NOMO-1 (cell line): Measurements from ENCODE around the gene CRACR2A.

Experiments
- DNase-seq, 2 experiments: peaks; one replicate each; lab custom pipeline; 2025; ENCODE audit not compliant: unreplicated experiment in 2 of 2; lab: John Stamatoyannopoulos, UW

Gene CRACR2A

DNA sequence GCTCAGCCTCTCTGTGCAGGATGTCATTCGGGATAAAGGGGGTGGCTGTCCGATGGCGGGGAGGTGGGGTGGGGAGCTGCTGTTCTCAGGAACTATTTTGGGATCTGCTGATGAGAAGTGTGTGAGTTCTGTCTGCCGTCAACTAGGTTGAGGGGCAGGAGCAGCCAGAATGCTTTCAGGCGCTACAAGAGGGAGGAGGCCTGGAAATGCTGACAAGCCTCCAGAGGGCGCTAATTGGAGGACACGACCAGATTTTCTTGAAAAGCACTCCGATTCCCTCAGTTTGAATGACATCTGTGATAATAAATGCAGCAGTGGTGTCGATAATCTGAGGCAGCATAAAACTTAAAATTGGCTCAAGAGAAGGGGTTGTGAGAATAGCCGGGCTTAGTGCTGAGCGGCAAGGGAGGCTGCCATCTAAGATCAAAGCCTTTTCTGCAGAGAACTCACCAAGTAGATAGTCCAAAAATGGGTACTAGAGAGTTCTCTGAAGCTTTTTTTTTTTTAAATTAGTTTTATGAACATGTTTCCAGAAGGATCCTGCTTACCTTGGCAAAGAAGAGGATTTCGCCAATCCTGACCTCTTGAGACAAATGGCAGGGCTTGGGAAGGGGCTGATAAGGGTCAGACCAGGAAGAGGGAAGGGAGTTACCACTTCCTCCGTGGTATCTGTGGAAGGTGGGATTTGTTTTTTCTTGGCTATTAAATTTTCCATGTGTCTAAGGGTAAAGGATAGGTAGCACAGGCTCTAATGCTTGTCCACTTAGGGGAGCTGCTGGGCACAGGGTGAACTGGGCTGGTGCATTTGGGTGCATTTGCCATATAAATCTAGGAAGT lies 94.4 kb downstream of the CRACR2A start:
- DNase-seq = no peak

GRCh38 chr12:3656946-3657622 lies 95.8 kb downstream of the CRACR2A start:
- no peak for DNase-seq

- no peak for DNase-seq
These were observed 97.5 kb downstream of the CRACR2A start for GRCh38 chr12:3655328-3655900.

GRCh38 chr12:3651585-3652424 lies 101.1 kb downstream of the CRACR2A start:
- no peak for DNase-seq

DNA sequence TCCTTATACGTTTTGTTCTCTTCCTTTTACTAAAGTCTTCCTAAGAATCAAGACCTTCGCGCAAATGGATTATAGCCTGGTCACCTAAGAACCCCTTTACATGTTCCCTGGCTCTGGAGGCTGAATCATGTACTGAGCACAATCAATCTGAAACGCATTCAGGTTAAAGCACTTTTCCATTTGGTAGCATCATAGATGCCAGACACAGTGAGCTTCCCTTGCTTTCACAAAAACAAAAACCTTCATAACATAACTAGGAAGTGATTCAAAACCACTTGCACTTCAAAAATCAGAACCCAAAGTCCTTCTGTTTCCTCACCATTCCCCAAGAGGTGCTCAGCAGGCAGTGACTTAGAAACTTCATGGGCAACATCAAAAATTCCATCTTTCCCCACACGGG lies 105.4 kb downstream of the CRACR2A start:
- DNase-seq = no peak

DNA sequence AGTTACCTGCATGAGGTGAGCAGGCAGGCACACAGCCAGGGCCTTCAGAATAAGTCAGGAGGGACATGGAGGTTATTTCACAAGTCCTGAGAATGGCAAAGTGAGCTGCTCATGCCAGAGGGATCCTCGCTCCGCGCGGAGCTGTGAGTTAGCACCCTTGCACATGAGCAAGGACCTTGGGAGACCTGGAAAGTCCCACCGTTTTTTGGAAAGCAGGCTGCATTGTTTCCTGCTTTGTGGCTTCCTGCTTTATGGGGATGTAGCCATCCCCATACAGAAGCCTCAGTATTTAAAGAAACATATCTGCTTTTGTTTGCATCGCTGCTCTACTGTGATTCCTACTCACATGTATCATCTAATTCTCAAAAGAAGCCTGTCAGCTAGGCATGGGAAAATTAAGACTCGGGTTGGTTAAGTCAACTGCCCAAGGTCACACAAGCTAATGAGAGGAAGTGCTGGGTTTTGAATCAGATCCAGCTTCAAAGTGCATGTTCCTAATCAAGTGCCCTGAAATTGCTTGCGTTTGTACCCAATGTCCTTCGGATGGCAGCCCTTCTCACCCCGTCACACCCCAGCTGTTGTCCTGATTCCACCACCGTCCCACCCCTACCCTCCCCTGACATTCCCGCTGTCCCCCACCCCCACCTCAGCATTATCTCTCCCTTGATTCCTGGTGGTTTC lies 106.2 kb downstream of the CRACR2A start:
- no peak for DNase-seq

- DNase-seq = no peak
These were observed 107.8 kb downstream of the CRACR2A start for GRCh38 chr12:3645091-3645490.

- DNase-seq = no peak
These were observed 108.8 kb downstream of the CRACR2A start for GRCh38 chr12:3644104-3644503.

DNA sequence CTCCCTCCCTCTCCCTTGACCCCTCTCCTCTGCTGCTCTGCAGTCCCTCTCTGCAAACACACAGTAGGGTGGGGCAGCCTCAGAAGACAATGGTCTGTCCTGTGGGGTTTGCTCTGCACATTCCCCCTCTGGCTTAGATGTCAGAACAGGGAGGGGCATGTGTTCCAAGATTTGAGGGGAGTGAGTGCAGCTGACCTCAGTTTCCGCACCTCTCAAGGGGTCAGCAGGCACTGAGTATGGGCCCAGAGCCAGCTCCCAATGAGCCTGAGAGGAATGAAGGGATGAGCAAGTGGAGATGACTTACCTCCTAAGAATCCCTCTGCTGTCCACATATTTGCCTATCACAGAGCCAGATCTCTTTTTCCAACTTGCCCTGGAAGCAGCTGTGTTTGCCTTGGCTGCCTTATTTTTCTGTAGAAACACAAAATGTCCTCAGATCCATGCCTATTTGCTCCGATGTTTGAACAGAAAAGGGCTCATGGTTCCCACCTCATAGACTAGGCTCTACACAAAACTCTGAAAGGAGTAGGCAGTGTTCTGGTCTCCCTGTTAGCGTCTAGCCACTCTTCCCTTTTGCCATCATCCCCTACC lies 111.4 kb downstream of the CRACR2A start:
- DNase-seq = no peak

- no peak for DNase-seq
These were observed 116.6 kb downstream of the CRACR2A start for GRCh38 chr12:3636328-3636727.

DNA sequence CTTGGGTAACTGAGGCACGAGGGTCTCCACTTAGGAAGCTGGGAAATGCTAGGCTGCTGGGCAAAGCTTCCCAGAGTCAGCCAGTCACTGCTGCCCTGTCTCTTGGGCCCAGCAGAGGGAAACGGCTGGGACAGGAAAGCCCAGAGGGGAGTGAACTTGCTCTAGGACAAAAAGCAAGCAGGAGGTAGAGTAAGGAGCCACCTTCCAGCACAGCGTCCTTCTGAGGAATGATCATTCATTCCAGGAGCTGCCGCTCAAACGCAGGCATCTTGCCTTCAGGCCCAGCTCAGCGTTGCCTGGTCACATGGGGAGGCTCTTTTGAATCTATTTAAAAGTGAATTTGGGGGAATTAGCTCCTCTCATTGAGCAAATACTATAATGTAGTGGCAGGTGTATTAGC lies 118.6 kb downstream of the CRACR2A start:
- no peak for DNase-seq

- no peak for DNase-seq
These were observed 119.5 kb downstream of the CRACR2A start for GRCh38 chr12:3633396-3633795.

GRCh38 chr12:3632754-3633153 lies 120.2 kb downstream of the CRACR2A start:
- no peak for DNase-seq

DNA sequence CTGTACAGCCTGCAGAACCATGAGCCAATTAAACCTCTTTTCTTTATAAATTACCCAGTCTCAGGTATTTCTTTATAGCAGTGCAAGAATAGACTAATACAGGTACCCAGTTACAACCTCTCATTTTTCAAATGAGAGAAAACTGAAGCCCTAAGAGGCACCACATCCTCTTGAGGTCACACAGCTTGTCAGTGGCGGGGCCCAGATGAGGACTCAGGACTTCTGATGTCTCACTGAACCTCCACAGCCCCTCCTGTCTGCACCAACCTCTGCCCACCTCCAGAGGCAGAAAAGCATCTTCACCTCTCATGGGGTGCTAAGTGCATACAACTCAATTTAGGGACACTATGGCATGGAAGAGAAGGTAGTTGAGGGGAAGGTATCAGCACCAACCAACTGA lies 120.7 kb downstream of the CRACR2A start:
- DNase-seq = no peak

DNA sequence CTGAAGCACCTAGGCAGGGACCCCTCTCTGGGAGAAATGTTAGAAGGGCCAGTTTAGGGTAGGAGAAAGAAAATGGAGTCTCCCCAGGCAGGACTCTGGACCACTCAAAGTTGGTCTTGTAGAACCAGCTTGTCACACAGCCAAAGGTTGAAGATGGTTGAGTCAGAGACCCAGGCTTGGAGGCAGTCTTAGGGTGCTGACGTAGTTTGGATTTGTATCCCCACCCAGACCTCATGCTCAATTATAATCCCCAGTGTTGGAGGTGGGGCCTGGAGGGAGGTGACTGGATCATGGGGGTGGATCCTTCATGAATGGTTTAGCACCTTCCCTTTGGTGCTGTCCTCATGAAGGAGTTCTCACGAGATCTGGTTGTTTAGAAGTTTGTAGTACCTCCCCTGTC lies 121.2 kb downstream of the CRACR2A start:
- no peak for DNase-seq

DNA sequence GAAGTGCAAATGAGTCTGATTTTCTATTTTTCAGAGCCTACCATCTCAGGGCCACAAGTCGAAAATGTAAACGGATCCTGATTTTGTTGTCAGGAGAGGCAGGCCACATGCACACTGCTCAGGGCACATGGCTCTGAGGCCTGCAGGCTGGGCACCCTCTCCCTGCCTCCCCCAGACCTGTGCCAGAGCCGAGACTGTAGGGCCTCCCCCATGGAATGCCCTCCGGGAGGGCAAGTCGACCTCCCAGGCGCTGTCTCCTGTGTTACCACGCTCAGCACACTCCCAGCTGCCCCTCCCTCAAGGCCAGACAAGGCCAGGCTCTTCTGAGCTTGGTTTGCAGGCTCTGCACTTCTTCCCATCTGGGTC lies 121.7 kb downstream of the CRACR2A start:
- DNase-seq = no peak

- no peak for DNase-seq
These were observed 122.2 kb downstream of the CRACR2A start for GRCh38 chr12:3630621-3631271.

GRCh38 chr12:3630111-3630510 lies 122.8 kb downstream of the CRACR2A start:
- DNase-seq = no peak

DNA sequence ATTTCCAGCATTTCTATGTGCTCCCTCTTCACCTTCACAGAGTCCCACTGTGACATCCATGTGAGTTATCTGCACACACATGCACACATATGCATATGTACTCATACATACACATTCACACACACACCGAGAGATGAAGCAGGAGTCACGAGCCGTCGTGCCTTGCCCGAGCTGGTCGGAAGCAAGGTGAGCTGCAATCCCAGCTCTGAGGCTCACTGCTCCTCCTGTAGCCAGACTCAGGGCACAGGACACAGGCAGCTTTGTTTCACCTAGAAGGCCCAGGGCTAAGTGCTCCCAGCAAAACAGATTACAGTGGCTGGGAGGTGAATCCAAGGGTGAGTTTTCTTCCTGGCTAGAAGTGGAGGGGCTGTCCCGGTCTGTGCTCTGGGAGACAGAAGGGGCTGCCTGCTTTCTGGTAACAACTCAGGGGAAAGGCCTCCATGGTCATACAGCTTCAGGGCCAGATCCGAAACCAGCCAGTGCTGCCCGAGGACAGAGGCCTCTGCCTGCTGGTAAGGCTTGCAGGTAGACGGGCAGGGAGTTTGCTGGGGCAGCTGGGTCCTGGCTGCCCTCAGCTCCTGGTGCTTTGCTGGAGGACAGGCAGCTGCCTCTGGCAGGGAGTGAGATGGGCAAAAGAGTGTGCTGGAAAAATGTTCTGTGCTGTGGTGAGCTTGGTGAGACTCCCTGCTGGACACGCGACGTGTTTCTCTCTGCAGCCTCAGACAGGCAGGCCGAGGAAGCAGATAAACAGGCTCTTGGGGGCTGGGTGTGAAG lies 123.7 kb downstream of the CRACR2A start:
- DNase-seq = no peak
